T-helper 2 cell treated with Interferon-gamma antibody and Interleukin-4, amounts not matched to agents 5 μg/mL and 100 μg/mL, for 36 hours (primary cell): ENCODE measurements around the gene PAIP1.
A peak's percentile ranks its signal among the peaks of the same experiment; 100 is the strongest.
"Not testable (repeated sequence)": the region's sequence is repeated elsewhere in the genome, so short reads cannot be mapped to it uniquely, and the experiment has no call there.

Experiments
- DNase-seq: peaks from one replicate; pipeline ENCODE4 v3.0.0; 2021; ENCODE audit warnings: low spot score
- H3K27ac Mint-ChIP-seq: one replicate; pipeline ENCODE4 v1.8.0; 2021; ENCODE audit warnings: mild to moderate bottlenecking, mixed read lengths
- H3K27me3 Mint-ChIP-seq: one replicate; pipeline ENCODE4 v1.8.0; 2021; ENCODE audit warnings: low read depth, mixed read lengths
- H3K36me3 Mint-ChIP-seq: one replicate; pipeline ENCODE4 v1.8.0; 2021; ENCODE audit warnings: low read depth, mixed read lengths
- H3K4me1 Mint-ChIP-seq: one replicate; pipeline ENCODE4 v1.8.0; 2021; ENCODE audit warnings: low read depth, mixed read lengths
- H3K4me3 Mint-ChIP-seq: one replicate; pipeline ENCODE4 v1.8.0; 2022; ENCODE audit warnings: mild to moderate bottlenecking, moderate library complexity, mixed read lengths
- H3K9me3 Mint-ChIP-seq: one replicate; pipeline ENCODE4 v1.8.0; 2021; ENCODE audit warnings: mixed read lengths

Gene PAIP1

DNA sequence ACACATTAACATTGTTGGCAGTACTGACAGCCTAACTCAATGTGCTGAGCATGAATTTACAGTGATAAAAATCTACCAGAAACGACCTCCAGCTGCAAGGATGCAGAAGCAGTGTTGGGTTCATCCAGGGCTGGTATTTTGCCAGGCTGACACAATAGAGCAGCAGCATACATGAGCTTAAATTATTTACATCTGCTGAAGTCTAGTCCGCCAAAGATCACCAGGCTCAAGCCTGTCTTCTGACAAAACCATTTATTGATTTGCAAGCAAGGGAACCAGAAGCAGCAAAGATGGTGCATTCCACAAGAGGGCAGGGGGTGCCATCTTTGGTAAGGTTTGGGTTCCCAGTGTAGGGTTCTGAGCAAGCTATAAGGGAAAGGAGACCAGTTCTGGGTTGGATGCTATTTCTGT is 33.2 kb downstream of the PAIP1 start:
- DNase-seq = no peak
- Mint-ChIP-seq H3K36me3 (peaks cover 34% of the 10 kb centered on the region), H3K27ac (peak overlapping the region; percentile 34), H3K9me3 (no peaks in the 10 kb centered on the region), H3K27me3 (no peaks in the 10 kb centered on the region), H3K4me3 (no peak overlapping the region), H3K4me1 (peaks cover 2% of the 10 kb centered on the region)

DNA sequence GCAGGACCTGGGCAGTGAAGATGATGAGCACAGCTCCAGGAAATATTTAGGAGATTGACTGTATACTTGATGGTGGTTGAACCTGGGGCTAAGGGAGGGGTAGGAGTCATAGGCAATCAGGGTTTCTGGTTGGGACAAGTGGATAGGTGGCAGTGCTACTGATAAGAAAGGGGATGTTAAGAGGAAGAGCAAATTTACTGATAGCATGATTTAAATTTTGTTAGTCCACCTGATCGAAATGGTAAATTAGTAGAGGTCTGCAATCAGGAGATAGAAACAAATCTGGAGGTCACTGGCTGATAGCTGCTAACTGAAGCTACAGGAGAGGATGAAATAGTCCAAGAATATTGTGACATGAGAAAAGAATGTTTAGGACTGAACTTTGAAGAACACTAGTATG is 36.3 kb downstream of the PAIP1 start:
- no peak for DNase-seq
- Mint-ChIP-seq H3K9me3 (no peaks in the 10 kb centered on the region), H3K27ac (no peak overlapping the region), H3K27me3 (peaks cover 3% of the 10 kb centered on the region), H3K36me3 (peaks cover 18% of the 10 kb centered on the region), H3K4me3 (no peak overlapping the region), H3K4me1 (peaks cover 9% of the 10 kb centered on the region)

DNA sequence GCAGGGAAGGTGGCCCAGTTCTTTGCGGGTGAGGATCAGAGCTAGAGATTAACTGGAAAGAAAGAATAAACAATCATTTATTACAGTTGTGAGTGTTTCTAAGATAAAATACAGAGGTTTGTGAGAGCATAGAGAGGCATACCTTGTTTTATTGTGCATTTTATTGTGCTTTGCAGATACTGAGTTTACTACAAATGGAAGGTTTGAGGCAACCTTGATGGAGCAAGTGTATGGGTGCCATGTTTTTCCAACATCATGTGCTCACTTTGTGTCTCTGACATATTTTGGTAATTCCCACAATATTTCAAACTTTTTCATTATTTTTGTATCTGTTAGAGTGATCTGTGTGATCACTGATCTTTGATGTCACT is 41.2 kb downstream of the PAIP1 start:
- H3K27me3 Mint-ChIP-seq = peaks cover 3% of the 10 kb centered on the region
- H3K36me3 Mint-ChIP-seq = peaks cover 13% of the 10 kb centered on the region
- no peak for DNase-seq
- peak overlapping the region; percentile 93 for H3K27ac Mint-ChIP-seq
- H3K9me3 Mint-ChIP-seq = no peaks in the 10 kb centered on the region
- H3K4me1 Mint-ChIP-seq = peaks cover 29% of the 10 kb centered on the region
- H3K4me3 Mint-ChIP-seq = peak overlapping the region; percentile 83

DNA sequence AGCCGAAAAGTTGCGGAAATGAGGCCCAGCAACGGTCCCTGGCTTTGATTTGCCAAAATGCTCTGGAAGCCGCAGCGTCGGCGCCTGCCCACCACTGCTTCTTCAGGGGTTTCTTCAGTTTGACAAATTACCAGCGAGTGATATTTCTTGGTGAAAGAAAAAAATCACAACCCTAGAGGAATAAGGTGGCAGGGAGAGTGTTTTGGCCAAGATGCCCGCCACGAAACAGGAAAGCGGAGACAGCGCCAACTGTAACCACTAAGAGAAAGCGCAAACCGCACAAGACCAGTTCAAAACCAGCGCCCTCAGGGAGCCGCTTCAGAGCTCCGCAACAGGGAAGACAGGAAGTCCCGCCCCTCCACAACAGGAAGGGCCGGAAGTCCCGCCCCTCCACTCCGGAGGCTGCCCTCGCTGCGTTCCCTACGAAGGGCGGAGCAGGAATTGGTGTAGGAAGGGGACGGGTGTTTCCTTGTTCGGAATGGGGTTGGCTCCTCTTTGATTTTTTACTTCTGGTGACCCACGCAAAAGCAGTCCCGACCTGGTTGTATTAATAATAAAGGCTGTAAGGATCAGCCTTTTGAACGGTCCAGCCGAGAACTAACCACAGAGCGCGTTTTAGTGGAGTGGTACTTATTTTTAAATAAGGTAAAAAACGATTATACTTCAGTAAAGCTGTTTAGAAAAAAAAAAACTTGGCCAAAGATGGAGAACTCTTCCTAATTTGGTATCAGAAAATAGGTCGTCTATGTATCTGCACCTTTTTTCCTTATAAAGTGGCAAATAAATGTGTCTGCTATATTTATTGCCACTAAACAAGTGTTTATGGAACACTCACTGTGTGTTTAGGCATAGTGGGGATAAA is 41.8 kb downstream of the PAIP1 start, which contains the start of gene C5orf34:
Gene C5orf34 (minus strand): TSS at position 333 of the 862 bp plus-strand sequence. CDS start 5,809 bp downstream, outside the sequence.
- Mint-ChIP-seq H3K27ac (peak within 1 kb of the TSS; percentile 93), H3K4me1 (peaks cover 29% of the 10 kb centered on the region), H3K27me3 (peaks cover 3% of the 10 kb centered on the region), H3K36me3 (peaks cover 16% of the 10 kb centered on the region), H3K4me3 (peak within 1 kb of the TSS; percentile 83), H3K9me3 (no peaks in the 10 kb centered on the region)
- peak; percentile 92 for DNase-seq

DNA sequence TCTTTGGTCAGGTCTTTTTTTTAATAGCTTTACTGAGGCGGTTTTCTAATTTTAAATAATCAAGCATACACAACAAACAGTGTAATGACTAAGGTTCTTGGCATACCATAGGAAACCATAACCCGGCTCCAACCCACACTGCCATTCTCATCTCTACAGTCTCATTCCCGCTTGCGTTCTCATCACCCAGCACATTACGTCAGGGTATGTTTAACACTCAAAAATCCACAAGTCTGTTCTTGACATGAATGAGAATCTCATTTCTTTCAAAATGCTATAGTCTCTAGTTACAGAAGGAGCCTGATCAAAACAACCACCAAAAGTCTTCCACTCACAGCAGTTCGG is 42.4 kb downstream of the PAIP1 start:
- peak; percentile 44 for DNase-seq
- Mint-ChIP-seq H3K36me3 (peaks cover 16% of the 10 kb centered on the region), H3K27ac (peak overlapping the region; percentile 93), H3K9me3 (no peaks in the 10 kb centered on the region), H3K27me3 (peaks cover 3% of the 10 kb centered on the region), H3K4me3 (peak overlapping the region; percentile 83), H3K4me1 (peaks cover 29% of the 10 kb centered on the region)

DNA sequence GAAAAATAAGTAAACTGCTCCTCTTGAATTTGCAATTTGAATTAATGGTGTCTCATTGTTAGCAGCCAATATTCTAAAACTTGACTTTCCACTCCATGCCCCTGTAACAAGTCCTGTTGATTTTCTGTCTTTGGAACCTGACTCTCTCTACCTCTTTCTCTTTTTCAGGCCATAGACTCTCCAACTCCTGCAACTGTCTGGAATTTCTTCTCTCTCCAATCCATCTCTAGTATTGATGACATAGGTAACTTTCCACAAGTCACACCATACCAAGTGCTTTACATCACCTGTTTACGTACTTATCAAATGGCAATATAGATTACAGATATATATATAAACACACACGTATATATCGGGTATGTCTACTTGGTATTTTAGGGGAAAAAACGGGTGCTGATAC is 42.9 kb downstream of the PAIP1 start:
- DNase-seq = no peak
- Mint-ChIP-seq H3K9me3 (no peaks in the 10 kb centered on the region), H3K4me1 (peaks cover 29% of the 10 kb centered on the region), H3K27me3 (peaks cover 3% of the 10 kb centered on the region), H3K4me3 (peak overlapping the region; percentile 83), H3K27ac (peak overlapping the region; percentile 93), H3K36me3 (peaks cover 20% of the 10 kb centered on the region)

DNA sequence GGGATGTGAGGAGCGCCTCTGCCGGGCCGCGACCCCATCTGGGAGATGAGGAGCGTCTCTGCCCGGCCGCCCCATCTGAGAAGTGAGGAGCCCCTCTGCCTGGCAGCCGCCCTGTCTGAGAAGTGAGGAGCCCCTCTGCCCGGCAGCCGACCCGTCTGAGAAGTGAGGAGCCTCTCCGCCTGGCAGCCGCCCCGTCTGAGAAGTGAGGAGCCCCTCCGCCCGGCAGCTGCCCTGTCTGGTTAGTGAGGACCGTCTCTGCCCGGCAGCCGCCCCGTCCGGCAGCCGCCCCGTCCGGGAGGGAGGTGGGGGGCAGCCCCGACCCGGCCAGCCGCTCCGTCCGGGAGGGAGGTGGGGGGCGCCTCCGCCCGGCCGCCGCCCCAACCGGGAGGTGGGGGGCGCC is 45.8 kb downstream of the PAIP1 start:
- H3K27ac Mint-ChIP-seq, H3K4me3 Mint-ChIP-seq, DNase-seq, H3K9me3 Mint-ChIP-seq, H3K27me3 Mint-ChIP-seq: not testable (repeated sequence)
- Mint-ChIP-seq H3K4me1 (peaks cover 25% of the 10 kb centered on the region), H3K36me3 (peaks cover 25% of the 10 kb centered on the region)

DNA sequence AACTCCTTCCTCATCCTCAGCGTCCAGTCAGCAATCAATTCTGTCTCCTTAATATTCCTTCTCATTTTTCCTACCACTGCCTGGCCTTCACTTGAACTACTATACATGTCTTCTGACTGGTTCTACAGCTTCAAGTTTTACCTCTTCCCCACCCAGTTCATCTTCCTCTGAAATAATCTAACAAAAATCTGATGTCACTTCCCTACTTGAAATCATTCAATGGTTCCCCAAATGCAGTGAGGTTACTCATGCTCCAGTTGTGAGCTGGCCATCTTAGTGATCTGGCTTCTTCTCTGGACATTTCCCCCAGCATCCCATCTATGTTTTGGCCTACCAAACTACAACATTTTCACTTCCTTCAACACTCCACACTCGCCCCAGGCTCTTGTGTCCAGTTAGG is 58.3 kb downstream of the PAIP1 start:
- no peak for DNase-seq
- H3K9me3 Mint-ChIP-seq = no peaks in the 10 kb centered on the region
- H3K4me3 Mint-ChIP-seq = no peak overlapping the region
- peaks cover 20% of the 10 kb centered on the region for H3K36me3 Mint-ChIP-seq
- no peaks in the 10 kb centered on the region for H3K27me3 Mint-ChIP-seq
- H3K27ac Mint-ChIP-seq = no peak overlapping the region
- peaks cover 2% of the 10 kb centered on the region for H3K4me1 Mint-ChIP-seq

DNA sequence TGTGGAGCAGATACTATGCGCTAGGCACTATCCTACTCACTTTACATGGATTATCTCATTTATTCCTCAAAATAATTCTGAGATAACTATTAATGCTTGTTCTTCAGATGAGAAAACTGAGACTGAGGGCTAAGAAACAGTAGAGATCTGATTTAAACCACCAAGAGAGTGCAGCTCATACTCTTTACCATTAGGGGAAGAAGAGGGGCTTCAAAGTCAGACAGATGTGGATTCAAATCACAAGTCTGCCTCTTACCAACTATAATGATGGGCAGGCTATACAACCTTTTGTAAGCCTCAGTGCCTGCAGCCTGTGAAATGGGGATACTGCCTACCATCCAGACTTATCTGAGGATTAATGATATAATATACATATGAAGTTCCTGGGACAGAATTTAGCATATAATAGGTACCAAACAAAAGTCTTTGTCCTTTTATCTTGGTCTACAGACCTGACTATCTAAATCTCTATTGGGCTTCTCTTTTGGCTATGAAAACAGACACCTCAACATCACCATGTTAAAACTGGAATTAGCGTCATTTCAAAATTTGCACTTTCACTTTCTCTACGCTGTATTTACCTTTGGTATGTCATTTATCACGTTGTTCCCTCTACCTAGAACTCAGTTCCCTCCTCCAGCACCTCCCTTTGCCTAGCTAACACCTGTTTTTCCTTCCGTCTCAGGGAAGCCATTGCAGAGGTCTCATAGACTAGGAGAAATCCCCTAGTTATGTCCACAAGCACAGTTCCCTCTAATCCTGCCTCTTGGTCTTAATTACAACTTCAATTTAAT is 59.4 kb downstream of the PAIP1 start:
- H3K27ac Mint-ChIP-seq = peak overlapping the region; percentile 9
- no peak overlapping the region for H3K4me3 Mint-ChIP-seq
- no peaks in the 10 kb centered on the region for H3K9me3 Mint-ChIP-seq
- no peak for DNase-seq
- H3K27me3 Mint-ChIP-seq = no peaks in the 10 kb centered on the region
- H3K36me3 Mint-ChIP-seq = peaks cover 14% of the 10 kb centered on the region
- H3K4me1 Mint-ChIP-seq = peaks cover 2% of the 10 kb centered on the region

DNA sequence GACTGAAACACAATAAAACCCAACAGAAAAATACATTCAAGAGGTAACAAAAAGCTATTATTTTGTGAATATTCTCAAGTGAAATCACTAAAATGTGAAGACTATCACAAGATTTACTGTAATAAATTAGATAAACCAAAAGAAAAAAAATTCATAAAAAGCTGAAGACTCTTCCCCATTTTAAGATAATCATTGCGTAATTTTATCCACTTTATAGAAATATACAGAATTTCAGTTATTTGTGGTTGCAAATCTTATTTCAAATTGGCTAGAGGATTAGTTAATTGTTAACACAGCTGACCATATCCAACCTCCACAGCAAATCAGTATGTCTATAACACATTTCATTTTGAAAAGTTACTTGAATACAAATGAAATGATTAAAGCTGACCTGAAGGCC is 65.6 kb downstream of the PAIP1 start:
- Mint-ChIP-seq H3K4me1 (no peaks in the 10 kb centered on the region), H3K9me3 (no peaks in the 10 kb centered on the region), H3K36me3 (peaks cover 21% of the 10 kb centered on the region), H3K27me3 (no peaks in the 10 kb centered on the region), H3K4me3 (no peak overlapping the region), H3K27ac (no peak overlapping the region)
- no peak for DNase-seq

DNA sequence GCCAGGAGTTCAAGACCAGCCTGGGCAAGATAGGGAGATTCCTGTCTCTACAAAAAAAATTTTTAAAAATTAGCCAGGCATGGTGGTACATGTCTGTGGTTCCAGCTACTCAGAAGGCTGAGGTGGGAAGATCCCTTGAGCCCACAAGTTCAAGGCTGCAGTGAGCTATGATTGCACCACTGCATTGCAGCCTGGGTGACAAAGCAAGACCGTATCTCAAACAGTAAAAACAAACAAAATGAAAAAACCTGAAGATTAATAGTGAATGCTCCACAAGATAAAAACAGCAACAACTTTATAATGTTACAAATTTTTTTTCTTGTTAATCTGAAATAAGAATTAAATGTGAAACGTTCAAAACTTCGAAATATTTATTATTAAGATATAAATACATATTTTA is 70.5 kb downstream of the PAIP1 start:
- peaks cover 29% of the 10 kb centered on the region for H3K4me1 Mint-ChIP-seq
- H3K4me3 Mint-ChIP-seq = no peak overlapping the region
- H3K27me3 Mint-ChIP-seq = no peaks in the 10 kb centered on the region
- no peak overlapping the region for H3K27ac Mint-ChIP-seq
- no peaks in the 10 kb centered on the region for H3K9me3 Mint-ChIP-seq
- DNase-seq = no peak
- H3K36me3 Mint-ChIP-seq = peaks cover 20% of the 10 kb centered on the region

DNA sequence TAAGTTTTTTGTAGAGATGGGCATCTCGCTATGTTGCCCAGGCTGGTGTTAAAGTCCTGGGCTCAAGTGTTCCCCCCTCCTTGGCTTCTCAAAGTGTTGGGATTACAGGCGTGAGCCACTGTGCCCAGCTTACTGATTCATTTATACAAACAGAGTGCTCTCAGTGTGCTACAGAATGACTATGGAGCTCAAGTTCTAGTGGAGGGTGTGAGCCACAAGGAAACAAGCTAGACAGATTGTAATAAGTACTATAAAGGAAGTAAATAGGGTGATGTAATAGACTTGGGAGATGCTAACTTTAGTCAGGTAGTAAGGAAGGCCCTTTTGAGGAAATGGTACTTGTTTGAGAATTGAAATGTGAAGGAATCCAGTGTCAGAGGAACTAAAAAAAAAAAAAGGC is 71.5 kb downstream of the PAIP1 start:
- DNase-seq = no peak
- H3K27ac Mint-ChIP-seq = peak overlapping the region; percentile 82
- H3K36me3 Mint-ChIP-seq = peaks cover 21% of the 10 kb centered on the region
- no peaks in the 10 kb centered on the region for H3K9me3 Mint-ChIP-seq
- H3K4me3 Mint-ChIP-seq = peak overlapping the region; percentile 31
- H3K4me1 Mint-ChIP-seq = peaks cover 33% of the 10 kb centered on the region
- no peaks in the 10 kb centered on the region for H3K27me3 Mint-ChIP-seq

DNA sequence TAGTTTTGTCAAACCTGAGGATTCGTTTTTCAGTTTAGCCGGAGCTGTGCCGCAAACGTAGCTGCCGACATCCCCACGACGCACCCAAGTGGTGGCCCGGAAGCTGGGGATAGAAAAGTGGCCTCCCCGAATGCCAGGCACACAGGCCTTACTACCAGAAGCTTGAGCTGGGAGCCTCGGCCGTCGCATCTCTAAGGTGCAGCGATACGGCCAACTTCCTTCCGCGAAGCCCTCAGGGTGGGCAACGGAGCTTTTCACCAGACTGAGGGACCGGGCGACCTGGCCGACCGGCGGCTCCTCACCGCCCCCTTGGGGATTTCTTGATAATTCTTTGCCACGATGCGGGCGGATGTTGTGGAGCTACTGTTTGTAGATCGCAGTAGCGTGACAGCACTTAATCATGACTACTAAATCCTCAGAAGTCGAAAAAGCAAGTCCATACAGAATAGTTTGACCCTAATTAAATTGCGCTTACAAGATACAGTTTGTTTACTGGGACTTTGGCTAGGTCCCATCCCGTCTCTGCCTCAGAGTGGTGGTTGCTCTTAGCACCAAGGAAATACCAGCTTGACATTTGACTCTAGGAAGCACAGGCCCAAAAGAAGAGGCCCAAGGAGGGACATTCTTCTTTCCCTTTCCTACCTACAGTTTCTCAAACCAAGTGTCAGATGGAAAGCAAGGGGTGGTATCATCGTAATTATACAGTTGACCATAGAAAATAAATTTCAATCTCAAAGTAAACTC is 72.6 kb downstream of the PAIP1 start:
- peak overlapping the region; percentile 100 for H3K27ac Mint-ChIP-seq
- H3K36me3 Mint-ChIP-seq = peaks cover 19% of the 10 kb centered on the region
- DNase-seq = peak; percentile 87
- H3K4me3 Mint-ChIP-seq = peak overlapping the region; percentile 98
- H3K4me1 Mint-ChIP-seq = peaks cover 36% of the 10 kb centered on the region
- no peaks in the 10 kb centered on the region for H3K9me3 Mint-ChIP-seq
- H3K27me3 Mint-ChIP-seq = no peaks in the 10 kb centered on the region
